Tibial nerve (tissue), 4 donors: ENCODE data around the gene DUSP7. TPM values are rescaled to one million over a fixed set of nuclear protein-coding genes. Genes with fewer than 3 reads are reported as not detected.
A peak's percentile ranks its signal among the peaks of the same experiment; 100 is the strongest.
"Not testable (repeated sequence)": the region's sequence is repeated elsewhere in the genome, so short reads cannot be mapped to it uniquely, and the experiment has no call there.

Experiments used
- DNase-seq, 2 donors: peaks; one replicate each; pipeline ENCODE4 v3.0.0-alpha.2; 2019; ENCODE audit warnings: low spot score in 2 of 2
- H3K27ac ChIP-seq, 4 donors: fragments of 200-600 bp; sonication (generic) in 3 of 4; one replicate each; pipeline ENCODE4 v1.5.1; 2017 to 2019; ENCODE audit warnings: mild to moderate bottlenecking in 1 of 4
- H3K27me3 ChIP-seq, 2 donors: fragments of 200-600 bp; sonication (generic) in 1 of 2; one replicate each; pipeline versions ENCODE4 v1.5.1 to v1.6.0; 2017 to 2019
- H3K36me3 ChIP-seq, 3 donors: fragments of 200-600 bp; sonication (generic); one replicate each; pipeline ENCODE4 v1.5.1; 2018 to 2019
- H3K4me1 ChIP-seq, 4 donors: fragments of 200-600 bp; sonication (generic) in 3 of 4; one replicate each; pipeline ENCODE4 v1.5.1; 2017 to 2019
- H3K4me3 ChIP-seq, 4 donors: fragments of 200-600 bp; sonication (generic) in 3 of 4; one replicate each; pipeline ENCODE4 v1.5.1; 2017 to 2019; ENCODE audit warnings: mild to moderate bottlenecking in 1 of 4, moderate library complexity in 1 of 4
- H3K9me3 ChIP-seq, 4 donors: fragments of 200-600 bp; sonication (generic) in 3 of 4; one replicate each; pipeline ENCODE4 v1.5.1; 2017 to 2019
- CTCF ChIP-seq, 5 experiments: fragments of 200-600 bp in 3 of 5; fragments of 450-650 bp in 2 of 5; sonication (generic) in 3 of 5; IDR thresholded peaks; one replicate each; pipeline ENCODE4 v1.5.1; 2016 to 2019; ENCODE audit warnings: antibody characterized with exemption in 5 of 5, mild to moderate bottlenecking in 3 of 5, moderate library complexity in 2 of 5
- EP300 ChIP-seq, 2 donors: sonication (generic); formaldehyde crosslinking; IDR thresholded peaks; one replicate each; pipeline ENCODE4 v1.6.1; 2017; ENCODE audit warnings: antibody characterized with exemption in 2 of 2, mild to moderate bottlenecking in 1 of 2
- POLR2A ChIP-seq, 2 donors: fragments of 450-650 bp; IDR thresholded peaks; one replicate each; pipeline ENCODE4 v1.6.1; 2017; ENCODE audit warnings: antibody characterized with exemption in 2 of 2, mild to moderate bottlenecking in 2 of 2, moderate library complexity in 2 of 2
- WGBS, 2 donors: methylation state at CpG; one replicate each; pipeline ENCODE4 v1.1.5; 2018; 5-methylcytosine and 5-hydroxymethylcytosine counted together
- total RNA-seq, 4 donors: library from RNA; depleted of rRNA; stranded (reverse); fragments of >200 nt; gene quantifications; one replicate each; pipeline ENCODE4 v1.1.0, GENCODE V29; 2016

The DUSP7 gene
- total RNA-seq, 4 donors from 2014 or later: 8.1 to 15.0 (median 11.5) TPM

- TF ChIP-seq CTCF (IDR thresholded peaks at IDR 0.05) (no peak), POLR2A (IDR thresholded peaks at IDR 0.05) (no peak), EP300 (IDR thresholded peaks at IDR 0.05) (no peak)
- H3K27ac ChIP-seq: peak overlapping the region in 3 of 4 donors; percentile 6 to 58 (median 37)
- H3K4me1 ChIP-seq: peaks cover 0 to 72% (median 46%) of the 10 kb centered on the region in 4 donors
Observed at GRCh38 chr3:52043750-52044149, 12.6 kb downstream of the DUSP7 start.

DNA sequence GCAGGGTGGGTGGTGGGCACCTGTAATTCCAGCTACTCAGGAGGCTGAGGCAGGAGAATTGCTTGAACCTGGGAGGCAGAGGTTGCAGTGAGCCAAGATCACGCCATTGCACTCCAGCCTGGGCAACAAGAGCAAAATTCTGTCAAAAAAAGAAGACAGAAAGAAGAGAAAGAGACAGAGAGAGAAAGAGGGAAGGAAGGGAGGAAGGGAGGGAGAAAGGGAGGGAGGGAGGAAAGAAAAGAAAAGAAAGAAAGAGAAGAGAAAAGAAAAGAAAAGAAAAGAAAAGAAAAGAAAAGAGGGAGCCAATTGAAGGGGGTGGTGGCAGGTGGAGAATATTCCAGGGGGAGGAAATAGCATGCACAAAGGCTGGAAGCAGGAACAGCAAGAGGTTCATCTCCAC lies 13.3 kb downstream of the DUSP7 start:
- H3K4me1 ChIP-seq: peaks cover 0 to 72% (median 48%) of the 10 kb centered on the region in 4 donors
- H3K27me3 ChIP-seq: not testable (repeated sequence)
- 90 to 97% methylated on average over 1 of the region's 1 CpG for WGBS, 2 donors

More at GRCh38 chr3:52043750-52044149, 12.6 kb downstream of the DUSP7 start:
- Histone ChIP-seq H3K9me3 (no peaks in the 10 kb centered on the region), H3K27me3 (no peaks in the 10 kb centered on the region), H3K36me3 (peaks cover 0 to 5% (median 0%) of the 10 kb centered on the region in 3 donors), H3K4me3 (no peak overlapping the region)
- DNase-seq: no peak
- 72 to 85% methylated on average over 5 to 6 of the region's 6 CpGs for WGBS, 2 donors

GRCh38 chr3:52041118-52041731 lies 15.1 kb downstream of the DUSP7 start:
- Histone ChIP-seq H3K9me3 (no peaks in the 10 kb centered on the region), H3K27me3 (no peaks in the 10 kb centered on the region), H3K4me1 (peaks cover 0 to 67% (median 40%) of the 10 kb centered on the region in 4 donors), H3K4me3 (no peak overlapping the region), H3K36me3 (no peaks in the 10 kb centered on the region), H3K27ac (peak overlapping the region; percentile 78 to 97 (median 88))
- TF ChIP-seq EP300 (IDR thresholded peaks at IDR 0.05): no peak
- TF ChIP-seq POLR2A (IDR thresholded peaks at IDR 0.05): no peak
- peak in 4 of 5 experiments; percentile 15 to 35 (median 24) for TF ChIP-seq CTCF (IDR thresholded peaks at IDR 0.05)
- WGBS, 2 donors: 56 to 61% methylated on average over 10 of the region's 10 CpGs
- DNase-seq: no peak

More for the DNA sequence above, 13.3 kb downstream of the DUSP7 start:
- not testable (repeated sequence) for H3K9me3 ChIP-seq, DNase-seq, H3K4me3 ChIP-seq, H3K36me3 ChIP-seq
- peak overlapping the region in 2 of 4 donors; percentile 58 to 97 for H3K27ac ChIP-seq

- DNase-seq: no peak
- no peaks in the 10 kb centered on the region for H3K36me3 ChIP-seq
- peaks cover 0 to 65% (median 38%) of the 10 kb centered on the region in 4 donors for H3K4me1 ChIP-seq
- no peak overlapping the region for H3K4me3 ChIP-seq
- H3K27ac ChIP-seq: peak overlapping the region; percentile 78 to 97 (median 88)
- TF ChIP-seq POLR2A (IDR thresholded peaks at IDR 0.05) (no peak), EP300 (IDR thresholded peaks at IDR 0.05) (no peak), CTCF (IDR thresholded peaks at IDR 0.05) (no peak)
- WGBS, 2 donors: 44 to 57% methylated on average over 8 of the region's 8 CpGs
- H3K27me3 ChIP-seq: no peaks in the 10 kb centered on the region
- no peaks in the 10 kb centered on the region for H3K9me3 ChIP-seq
Observed at GRCh38 chr3:52040600-52040999, 15.8 kb downstream of the DUSP7 start.

DNA sequence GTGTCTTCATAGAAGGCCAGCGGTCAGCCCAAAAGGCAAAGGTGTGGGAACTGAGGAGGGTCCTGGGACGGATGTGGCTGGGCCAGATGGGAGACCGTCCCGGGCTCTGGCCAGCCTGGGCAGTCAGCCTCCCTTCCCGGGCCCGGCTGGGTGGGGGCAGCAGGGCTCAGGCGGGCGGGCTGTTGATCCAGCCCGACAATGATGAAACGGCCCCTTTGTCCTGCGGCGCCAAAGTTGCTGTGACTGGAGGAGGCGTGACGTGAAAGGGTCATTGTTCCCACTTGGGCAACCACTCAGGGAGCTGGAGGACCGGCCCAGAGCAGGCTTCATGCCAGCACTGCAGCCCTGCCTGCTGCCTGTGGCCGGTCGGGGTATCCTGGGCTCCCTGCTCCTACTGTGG lies 16.5 kb downstream of the DUSP7 start:
- DNase-seq: peak; percentile 64 to 80
- no peak overlapping the region for H3K4me3 ChIP-seq
- no peaks in the 10 kb centered on the region for H3K27me3 ChIP-seq
- peaks cover 0 to 58% (median 38%) of the 10 kb centered on the region in 4 donors for H3K4me1 ChIP-seq
- TF ChIP-seq POLR2A (IDR thresholded peaks at IDR 0.05) (peak in 1 of 2 donors; percentile 37), CTCF (IDR thresholded peaks at IDR 0.05) (no peak), EP300 (IDR thresholded peaks at IDR 0.05) (peak; percentile 84 to 90)
- no peaks in the 10 kb centered on the region for H3K36me3 ChIP-seq
- H3K9me3 ChIP-seq: no peaks in the 10 kb centered on the region
- WGBS, 2 donors: 49 to 73% methylated on average over 14 to 15 of the region's 17 CpGs
- H3K27ac ChIP-seq: peak overlapping the region; percentile 78 to 97 (median 88)
